Measurements from ENCODE around the gene TAF13. TPM values are rescaled to one million over a fixed set of nuclear protein-coding genes. Genes with fewer than 3 reads are reported as not detected.

Gene TAF13
- polyA plus RNA-seq, 1 experiment, result 81.9 TPM

DNA sequence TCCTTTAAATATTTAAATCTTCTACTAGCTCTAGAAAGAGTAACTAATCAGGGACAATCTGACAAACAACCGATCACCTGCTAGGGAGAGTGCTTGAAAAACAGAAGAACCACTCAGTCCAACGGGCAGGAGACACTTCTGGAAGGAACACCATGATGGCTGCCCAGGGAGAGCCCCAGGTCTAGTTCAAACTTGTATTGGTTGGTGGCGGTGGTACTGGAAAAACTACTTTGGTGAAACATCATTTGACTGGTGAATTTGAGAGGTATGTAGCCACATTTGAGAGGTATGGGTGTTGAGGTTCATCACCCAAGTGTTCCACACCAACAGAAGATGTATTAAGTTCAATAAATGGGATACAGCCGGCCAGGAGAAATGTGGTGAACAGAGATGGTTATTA is 29.1 kb downstream of the TAF13 start:
- no peak for DNase-seq (ENCODE audit: low read depth, low spot score)
- no peaks in the 10 kb centered on the region for H3K27me3 ChIP-seq (ENCODE audit: control insufficient read depth, insufficient read depth, low read length)
- no peak overlapping the region for H3K27ac ChIP-seq (ENCODE audit: low read depth, low read length)
- no peaks in the 10 kb centered on the region for H3K9me3 ChIP-seq (ENCODE audit: control insufficient read depth, insufficient read depth, low read length)
- no peak overlapping the region for H3K4me3 ChIP-seq (ENCODE audit: low read depth, low read length)
- CTCF ChIA-PET, result no interaction called here
- POLR2A ChIA-PET, result interaction anchor here (0.7 kb wide), 1 partner anchor 46 kb away, joined by 4 read pairs; no protein-coding TSS in a partner anchor
- no peak for TF ChIP-seq CTCF (IDR thresholded peaks at IDR 0.05; ENCODE audit: low read depth, low read length)

GRCh38 chr1:109045595-109045994 is 30.2 kb downstream of the TAF13 start:
- no peak for TF ChIP-seq CTCF (IDR thresholded peaks at IDR 0.05; ENCODE audit: low read depth, low read length)
- Histone ChIP-seq H3K4me3 (ENCODE audit: low read depth, low read length) (no peak overlapping the region), H3K27me3 (ENCODE audit: control insufficient read depth, insufficient read depth, low read length) (no peaks in the 10 kb centered on the region), H3K9me3 (ENCODE audit: control insufficient read depth, insufficient read depth, low read length) (peaks cover 5% of the 10 kb centered on the region; the same call in 1 of the 2 replicates), H3K27ac (ENCODE audit: low read depth, low read length) (no peak overlapping the region)
- no peak for DNase-seq (ENCODE audit: low read depth, low spot score)
- POLR2A ChIA-PET, result interaction anchor here (0.6 kb wide), 1 partner anchor 252 kb away, joined by 3 read pairs; no protein-coding TSS in a partner anchor
- CTCF ChIA-PET, result no interaction called here

GRCh38 chr1:109041621-109042468 is 34.0 kb downstream of the TAF13 start, which contains the start of gene WDR47:
Gene WDR47, minus strand, starts transcription at chr1:109042102. Its CDS starts 18,590 bp downstream, at chr1:109023512.
- TF ChIP-seq CTCF (IDR thresholded peaks at IDR 0.05; ENCODE audit: low read depth, low read length), result no peak

DNA sequence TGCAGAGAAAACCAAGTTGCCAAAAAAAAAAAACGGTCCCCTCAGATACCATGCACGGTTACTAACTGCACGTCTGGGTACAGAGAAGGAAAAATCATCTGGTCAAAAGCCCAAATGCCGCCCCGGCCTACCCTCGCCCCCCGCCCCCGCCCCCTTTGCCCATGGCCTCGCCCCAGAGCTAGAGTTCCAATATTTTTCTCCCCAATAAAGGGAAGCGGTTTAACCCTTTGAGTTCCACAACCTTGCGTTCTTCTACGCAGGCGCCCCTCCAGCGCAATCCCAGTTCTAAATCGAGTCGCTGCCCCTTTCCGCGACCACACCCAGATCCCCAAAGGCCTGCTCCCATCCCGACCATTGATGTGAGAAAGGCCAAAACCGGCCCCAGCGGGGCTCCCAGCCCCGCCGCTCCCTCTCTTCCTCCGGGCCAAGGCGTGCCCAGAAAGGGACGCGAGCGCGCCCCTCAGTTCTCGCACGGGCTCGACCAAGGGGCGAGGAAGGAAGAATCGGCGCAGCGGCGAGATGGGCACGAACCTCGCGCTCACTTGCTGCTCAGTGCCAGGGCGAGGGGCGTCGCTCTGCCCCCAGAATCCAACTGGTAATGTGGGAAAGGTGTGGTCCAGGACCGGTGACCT is 34.7 kb downstream of the TAF13 start:
- CTCF ChIA-PET, result interaction anchor here (0.6 kb wide), 1 partner anchor 492 kb away, joined by 3 read pairs; no protein-coding TSS in a partner anchor
- Histone ChIP-seq H3K4me3 (ENCODE audit: low read depth, low read length) (peak overlapping the region; percentile 90), H3K27ac (ENCODE audit: low read depth, low read length) (peak overlapping the region; percentile 65), H3K9me3 (ENCODE audit: control insufficient read depth, insufficient read depth, low read length) (peaks cover 5% of the 10 kb centered on the region; the same call in 1 of the 2 replicates), H3K27me3 (ENCODE audit: control insufficient read depth, insufficient read depth, low read length) (no peaks in the 10 kb centered on the region)
- POLR2A ChIA-PET, result interaction anchor here (1.0 to 1.7 kb wide), 2 partner anchors 30 to 59 kb away, joined by 3 to 19 read pairs; no protein-coding TSS in a partner anchor
- DNase-seq (ENCODE audit: low read depth, low spot score), result no peak
- TF ChIP-seq CTCF (IDR thresholded peaks at IDR 0.05; ENCODE audit: low read depth, low read length), result no peak

More at GRCh38 chr1:109041621-109042468, 34.0 kb downstream of the TAF13 start, which contains the start of gene WDR47:
- peak; percentile 84 for DNase-seq (ENCODE audit: low read depth, low spot score)
- Histone ChIP-seq H3K4me3 (ENCODE audit: low read depth, low read length) (peak within 1 kb of the TSS; percentile 90), H3K27ac (ENCODE audit: low read depth, low read length) (peak within 1 kb of the TSS; percentile 65), H3K27me3 (ENCODE audit: control insufficient read depth, insufficient read depth, low read length) (no peaks in the 10 kb centered on the region), H3K9me3 (ENCODE audit: control insufficient read depth, insufficient read depth, low read length) (peaks cover 5% of the 10 kb centered on the region; the same call in 1 of the 2 replicates)
- CTCF ChIA-PET, result interaction anchor here (0.6 to 1.4 kb wide), 3 partner anchors 13 to 491 kb away, joined by 3 read pairs; a partner anchor contains a TSS
- POLR2A ChIA-PET, result interaction anchor here (0.6 to 1.7 kb wide), 8 partner anchors 13 to 71 kb away, joined by 3 to 19 read pairs (median 5); partner anchors contain the start of genes TAF13 and TMEM167B

Data from AG04450 (cell line).